SK-N-MC (cell line): ENCODE data around the gene NTF3.

Source experiments
- EZH2 ChIP-seq: fragments of 200-600 bp; sonication (generic); IDR thresholded peaks from one replicate; pipeline ENCODE4 v1.6.1; 2017; ENCODE audit warnings: antibody characterized with exemption
- FOXP2 ChIP-seq: optimal IDR thresholded peaks from 2 replicates; pipeline ENCODE3; 2011; ENCODE audit warnings: mild to moderate bottlenecking, moderate library complexity; ENCODE audit not compliant: insufficient read depth; ENCODE audit errors: extremely low read length, control extremely low read depth
- POLR2AphosphoS5 ChIP-seq: IDR thresholded peaks from 2 replicates; pipeline ENCODE4 v1.6.1; 2012; ENCODE audit warnings: mild to moderate bottlenecking, low read depth, low read length, borderline replicate concordance

DNA sequence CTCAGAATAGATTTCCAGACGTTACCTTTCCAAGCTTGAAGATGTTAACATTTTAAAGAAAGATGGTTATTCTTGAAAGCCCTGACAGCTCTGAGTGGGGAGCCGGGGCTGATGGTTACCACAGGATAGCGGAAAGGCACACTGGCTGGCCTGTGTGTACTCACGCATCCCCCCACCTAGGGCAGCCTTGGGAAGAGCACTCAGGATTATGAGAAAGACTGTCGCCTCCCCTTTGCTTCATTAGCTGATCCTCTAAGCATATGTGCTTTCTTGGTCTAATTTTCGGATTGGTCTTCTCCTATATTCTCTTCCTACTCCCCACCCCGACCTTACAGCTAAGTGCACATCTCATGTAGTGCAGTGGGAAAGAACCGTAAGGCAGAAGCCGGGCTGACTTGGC is 20.7 kb downstream of the NTF3 start:
- TF ChIP-seq FOXP2 (no peak), EZH2 (no peak), POLR2AphosphoS5 (no peak)
